OCI-M1 (cell line): ENCODE measurements around the gene SGCE.

Experiments used
- DNase-seq: peaks from one replicate; lab custom pipeline; 2025; lab: John Stamatoyannopoulos, UW

The SGCE gene

GRCh38 chr7:94565247-94565894 is 90.6 kb downstream of the SGCE start:
- no peak for DNase-seq

GRCh38 chr7:94562525-94562924 is 93.4 kb downstream of the SGCE start:
- no peak for DNase-seq

GRCh38 chr7:94561841-94562514 is 94.0 kb downstream of the SGCE start:
- DNase-seq: no peak

- no peak for DNase-seq
Observed at GRCh38 chr7:94559972-94560371, 96.0 kb downstream of the SGCE start.

DNA sequence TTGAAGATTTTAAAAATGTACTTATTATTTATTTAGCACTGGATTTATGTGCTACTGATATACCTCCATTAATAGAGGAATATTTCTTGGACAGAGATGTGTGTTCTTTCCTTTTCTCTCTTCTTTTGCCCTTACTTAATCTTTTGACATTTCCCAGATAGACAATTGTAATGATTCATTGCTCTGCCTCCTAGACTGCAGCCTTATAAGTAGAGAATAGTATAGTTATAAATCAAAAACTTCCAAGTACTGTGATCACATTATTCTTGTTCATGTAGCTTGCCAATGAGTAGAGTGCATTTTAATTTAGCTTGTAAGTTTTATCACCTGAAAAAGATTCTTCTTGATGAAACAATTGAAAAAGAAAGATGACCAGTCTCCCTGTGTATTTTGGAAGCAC is 98.7 kb downstream of the SGCE start:
- DNase-seq: no peak

GRCh38 chr7:94556028-94556427 is 99.9 kb downstream of the SGCE start:
- peak; percentile 37 for DNase-seq

- no peak for DNase-seq
Observed at GRCh38 chr7:94547126-94547525, 108.8 kb downstream of the SGCE start.

DNA sequence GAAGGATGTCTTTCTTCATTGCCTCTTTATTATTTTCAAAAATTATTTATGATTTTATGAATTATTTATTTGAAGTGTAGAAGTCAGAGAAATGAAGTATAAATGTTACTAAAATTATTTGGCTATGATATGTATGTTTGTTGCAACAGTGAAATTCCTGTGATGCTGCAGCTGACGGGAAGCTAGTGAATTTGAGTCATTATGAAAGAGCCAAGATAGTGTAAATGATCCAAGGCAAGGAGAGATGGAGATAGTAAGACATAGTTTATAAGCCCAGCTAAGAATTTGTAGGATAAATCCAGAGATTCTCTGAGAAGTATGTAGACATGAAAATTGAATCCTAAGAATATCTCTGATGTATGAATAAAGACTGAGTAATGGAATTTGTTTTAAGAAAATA is 115.5 kb downstream of the SGCE start:
- no peak for DNase-seq
